ENCODE results near the gene GRP. TPM values are rescaled to one million over a fixed set of nuclear protein-coding genes. Genes with fewer than 3 reads are reported as not detected.

Gene GRP
- total RNA-seq, 1 experiment from 2014 or later, result not detected

DNA sequence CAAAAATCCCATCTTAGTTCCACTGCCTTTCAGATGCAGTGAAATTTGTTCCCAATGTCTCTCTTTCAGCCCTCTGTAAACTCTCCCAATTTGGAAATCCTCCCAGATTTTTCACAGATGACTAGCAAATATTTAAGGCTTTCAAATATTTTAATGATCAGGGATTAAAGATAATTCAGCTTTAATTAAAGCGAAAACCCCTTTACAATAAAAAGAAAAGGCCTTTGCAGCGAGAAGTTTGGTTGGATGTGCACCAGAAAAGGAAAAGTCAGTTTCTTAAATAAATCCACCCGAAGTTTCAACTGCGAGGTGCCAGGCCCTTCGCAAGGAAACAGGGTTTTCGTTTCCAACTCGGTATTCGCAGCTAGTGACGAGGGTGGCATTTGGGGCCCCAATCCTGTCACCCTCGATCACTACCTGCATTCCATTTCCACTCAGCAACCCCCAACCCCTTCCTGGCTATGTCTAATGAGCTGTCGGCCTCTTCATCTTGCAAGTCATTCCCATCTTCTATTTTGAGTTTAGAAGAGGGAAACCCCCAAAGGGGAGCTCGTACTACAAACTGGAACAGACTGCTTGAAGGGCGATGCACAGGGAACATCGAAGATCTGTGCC lies 51.8 kb downstream of the GRP start:
- Histone ChIP-seq H3K9me2 (ENCODE audit: insufficient read depth) (no peaks in the 10 kb centered on the region), H3K79me2 (ENCODE audit: insufficient read depth, low read length) (no peaks in the 10 kb centered on the region), H3K27ac (ENCODE audit: low read depth, low read length) (no peak overlapping the region), H2AFZ (ENCODE audit: low read depth, low read length, poor library complexity, severe bottlenecking) (no peak overlapping the region), H3K4me1 (ENCODE audit: control insufficient read depth in 1 of 2, insufficient read depth in 2 of 2, low read length in 2 of 2) (peaks cover 0 to 7% of the 10 kb centered on the region in 2 experiments; a peak in 2 of 4 replicates), H3K36me3 (ENCODE audit: control insufficient read depth in 1 of 2, insufficient read depth in 2 of 2, low read length in 2 of 2) (no peaks in the 10 kb centered on the region), H3K27me3 (ENCODE audit: insufficient read depth, low read length) (peaks cover 12% of the 10 kb centered on the region; the same call in 1 of the 2 replicates), H4K20me1 (ENCODE audit: insufficient read depth) (no peaks in the 10 kb centered on the region), H3K4me3 (replicated peaks in 1 of 2; ENCODE audit: low read depth in 1 of 2, low read length in 2 of 2) (no peak overlapping the region), H3K9ac (ENCODE audit: low read length) (no peak overlapping the region), H3K9me3 (ENCODE audit: control insufficient read depth in 1 of 2, insufficient read depth in 1 of 2, low read depth in 1 of 2, low read length in 2 of 2) (no peaks in the 10 kb centered on the region), H3K4me2 (ENCODE audit: low read length) (no peak overlapping the region)
- RAD21 ChIA-PET (ENCODE audit: low non-redundant PET in 1 of 2, low total read pairs in 2 of 2, uncharacterized antibody in 2 of 2, unreplicated experiment in 2 of 2), result no interaction called here
- intact Hi-C loops (cut with micrococcal nuclease), result no loop called here
- DNase-seq (ENCODE audit: low read depth, low spot score) (no peak), ATAC-seq (no peak)
- POLR2A ChIA-PET, result no interaction called here
- TF ChIP-seq, protein P1, sequence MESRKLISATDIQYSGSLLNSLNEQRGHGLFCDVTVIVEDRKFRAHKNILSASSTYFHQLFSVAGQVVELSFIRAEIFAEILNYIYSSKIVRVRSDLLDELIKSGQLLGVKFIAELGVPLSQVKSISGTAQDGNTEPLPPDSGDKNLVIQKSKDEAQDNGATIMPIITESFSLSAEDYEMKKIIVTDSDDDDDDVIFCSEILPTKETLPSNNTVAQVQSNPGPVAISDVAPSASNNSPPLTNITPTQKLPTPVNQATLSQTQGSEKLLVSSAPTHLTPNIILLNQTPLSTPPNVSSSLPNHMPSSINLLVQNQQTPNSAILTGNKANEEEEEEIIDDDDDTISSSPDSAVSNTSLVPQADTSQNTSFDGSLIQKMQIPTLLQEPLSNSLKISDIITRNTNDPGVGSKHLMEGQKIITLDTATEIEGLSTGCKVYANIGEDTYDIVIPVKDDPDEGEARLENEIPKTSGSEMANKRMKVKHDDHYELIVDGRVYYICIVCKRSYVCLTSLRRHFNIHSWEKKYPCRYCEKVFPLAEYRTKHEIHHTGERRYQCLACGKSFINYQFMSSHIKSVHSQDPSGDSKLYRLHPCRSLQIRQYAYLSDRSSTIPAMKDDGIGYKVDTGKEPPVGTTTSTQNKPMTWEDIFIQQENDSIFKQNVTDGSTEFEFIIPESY (IDR thresholded peaks at IDR 0.05; ENCODE audit: extremely low read depth, insufficient replicate concordance, low read length), result no peak
- TF ChIP-seq CBX3 (IDR thresholded peaks at IDR 0.05; ENCODE audit: low read depth), result no peak
- TF ChIP-seq, protein P2, sequence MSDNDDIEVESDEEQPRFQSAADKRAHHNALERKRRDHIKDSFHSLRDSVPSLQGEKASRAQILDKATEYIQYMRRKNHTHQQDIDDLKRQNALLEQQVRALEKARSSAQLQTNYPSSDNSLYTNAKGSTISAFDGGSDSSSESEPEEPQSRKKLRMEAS (IDR thresholded peaks at IDR 0.05), result no peak
- no peak for TF ChIP-seq POLR2A (IDR thresholded peaks at IDR 0.05; ENCODE audit: borderline replicate concordance, extremely low read depth, insufficient read depth, insufficient read length)
- no peak for TF ChIP-seq SRF (IDR thresholded peaks at IDR 0.05; ENCODE audit: low read depth)
- no peak for TF ChIP-seq ZFX (IDR thresholded peaks at IDR 0.05)
- TF ChIP-seq SP1 (IDR thresholded peaks at IDR 0.05; ENCODE audit: low read depth), result no peak
- TF ChIP-seq, protein P3, sequence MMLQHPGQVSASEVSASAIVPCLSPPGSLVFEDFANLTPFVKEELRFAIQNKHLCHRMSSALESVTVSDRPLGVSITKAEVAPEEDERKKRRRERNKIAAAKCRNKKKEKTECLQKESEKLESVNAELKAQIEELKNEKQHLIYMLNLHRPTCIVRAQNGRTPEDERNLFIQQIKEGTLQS (IDR thresholded peaks at IDR 0.05), result no peak
- TF ChIP-seq, protein P4, sequence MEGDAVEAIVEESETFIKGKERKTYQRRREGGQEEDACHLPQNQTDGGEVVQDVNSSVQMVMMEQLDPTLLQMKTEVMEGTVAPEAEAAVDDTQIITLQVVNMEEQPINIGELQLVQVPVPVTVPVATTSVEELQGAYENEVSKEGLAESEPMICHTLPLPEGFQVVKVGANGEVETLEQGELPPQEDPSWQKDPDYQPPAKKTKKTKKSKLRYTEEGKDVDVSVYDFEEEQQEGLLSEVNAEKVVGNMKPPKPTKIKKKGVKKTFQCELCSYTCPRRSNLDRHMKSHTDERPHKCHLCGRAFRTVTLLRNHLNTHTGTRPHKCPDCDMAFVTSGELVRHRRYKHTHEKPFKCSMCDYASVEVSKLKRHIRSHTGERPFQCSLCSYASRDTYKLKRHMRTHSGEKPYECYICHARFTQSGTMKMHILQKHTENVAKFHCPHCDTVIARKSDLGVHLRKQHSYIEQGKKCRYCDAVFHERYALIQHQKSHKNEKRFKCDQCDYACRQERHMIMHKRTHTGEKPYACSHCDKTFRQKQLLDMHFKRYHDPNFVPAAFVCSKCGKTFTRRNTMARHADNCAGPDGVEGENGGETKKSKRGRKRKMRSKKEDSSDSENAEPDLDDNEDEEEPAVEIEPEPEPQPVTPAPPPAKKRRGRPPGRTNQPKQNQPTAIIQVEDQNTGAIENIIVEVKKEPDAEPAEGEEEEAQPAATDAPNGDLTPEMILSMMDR (IDR thresholded peaks at IDR 0.05 in 2 of 3, conservative IDR thresholded peaks at IDR 0.05 in 1 of 3; ENCODE audit: borderline replicate concordance in 1 of 3, insufficient read depth in 1 of 3, low read depth in 2 of 3, low read length in 2 of 3), result no peak
- no peak for TF ChIP-seq EZH2phosphoT487 (IDR thresholded peaks at IDR 0.05; ENCODE audit: borderline replicate concordance)
- no peak for TF ChIP-seq TCF7L2 (IDR thresholded peaks at IDR 0.05; ENCODE audit: borderline replicate concordance, extremely low read depth, insufficient read depth, insufficient read length)
- BruUV-seq (replicated peaks), result no TSS peak
- CTCF ChIA-PET, result interaction anchor here (0.6 kb wide), 1 partner anchor 131 kb away, joined by 3 read pairs; no protein-coding TSS in a partner anchor
